Measurements from ENCODE around the gene SIT1.

DNA sequence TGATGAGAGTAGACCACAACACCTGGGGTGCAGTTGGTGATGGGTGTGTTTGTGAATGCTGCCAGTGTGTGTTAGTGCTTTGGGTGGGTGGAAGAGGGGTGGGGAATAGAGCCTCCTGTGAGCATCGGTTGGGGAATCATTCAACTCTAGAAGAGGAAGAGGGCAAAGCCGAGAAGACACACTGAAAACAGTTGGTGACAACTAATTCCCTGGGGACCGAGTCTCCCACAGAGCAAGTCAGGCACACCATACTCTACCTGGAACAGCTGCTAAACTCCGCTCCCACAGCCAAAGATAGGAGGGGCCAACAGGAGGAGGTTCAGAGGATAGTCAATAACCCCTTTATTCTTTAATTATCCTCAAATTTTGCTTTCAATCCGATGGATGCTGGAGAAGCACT is 15.8 kb upstream of the SIT1 start:
- TF ChIP-seq POLR2A (IDR thresholded peaks at IDR 0.05; ENCODE audit: low read depth, low read length) (no peak), TAF1 (IDR thresholded peaks at IDR 0.05; ENCODE audit: low read depth, low read length) (no peak), POLR2AphosphoS5 (IDR thresholded peaks at IDR 0.05; ENCODE audit: low read depth, low read length) (no peak)

All from GM12891 (cell line).